Pulmonary artery endothelial cell (primary cell): ENCODE results near the gene LACTBL1. TPM values are rescaled to one million over a fixed set of nuclear protein-coding genes. Genes with fewer than 3 reads are reported as not detected.
"Not testable (repeated sequence)": the region's sequence is repeated elsewhere in the genome, so short reads cannot be mapped to it uniquely, and the experiment has no call there.

Source experiments
- DNase-seq: peaks from one replicate; pipeline ENCODE4 v3.0.0-alpha.2; 2011; ENCODE audit warnings: low read depth, low spot score
- total RNA-seq: library from RNA; depleted of rRNA; stranded (reverse); fragments of >200 nt; gene quantifications from 2 replicates; pipeline ENCODE4 v1.2.3, GENCODE V29; 2014

The LACTBL1 gene
- total RNA-seq, 1 donor from 2014 or later, result not detected

GRCh38 chr1:22976461-22977243, 4.0 kb upstream of the LACTBL1 start:
- DNase-seq, result peak; percentile 65

GRCh38 chr1:22976127-22976460, 3.4 kb upstream of the LACTBL1 start:
- no peak for DNase-seq

GRCh38 chr1:22975694-22976093, 3.0 kb upstream of the LACTBL1 start:
- no peak for DNase-seq

- no peak for DNase-seq
These were observed 858 bp downstream of the LACTBL1 start for GRCh38 chr1:22971611-22972405.

- DNase-seq, result no peak
These were observed 1.5 kb downstream of the LACTBL1 start for GRCh38 chr1:22971161-22971560.

GRCh38 chr1:22970096-22970495, 2.6 kb downstream of the LACTBL1 start:
- no peak for DNase-seq

GRCh38 chr1:22969304-22969709, 3.4 kb downstream of the LACTBL1 start:
- DNase-seq, result peak; percentile 76

GRCh38 chr1:22967833-22968232, 4.8 kb downstream of the LACTBL1 start:
- no peak for DNase-seq

GRCh38 chr1:22966309-22966708, 6.4 kb downstream of the LACTBL1 start:
- no peak for DNase-seq

- no peak for DNase-seq
These were observed 9.5 kb downstream of the LACTBL1 start for GRCh38 chr1:22963044-22963677.

GRCh38 chr1:22962558-22962957, 10.1 kb downstream of the LACTBL1 start:
- no peak for DNase-seq

GRCh38 chr1:22959545-22960360, 12.9 kb downstream of the LACTBL1 start:
- no peak for DNase-seq

- no peak for DNase-seq
These were observed 14.1 kb downstream of the LACTBL1 start for GRCh38 chr1:22958556-22958955.

GRCh38 chr1:22957066-22957465, 15.6 kb downstream of the LACTBL1 start:
- DNase-seq, result no peak

- DNase-seq, result no peak
These were observed 17.5 kb downstream of the LACTBL1 start for GRCh38 chr1:22955146-22955545.

GRCh38 chr1:22953740-22954141, 18.9 kb downstream of the LACTBL1 start:
- no peak for DNase-seq

GRCh38 chr1:22953057-22953739, 19.5 kb downstream of the LACTBL1 start:
- DNase-seq, result no peak

- DNase-seq, result no peak
These were observed 20.0 kb downstream of the LACTBL1 start for GRCh38 chr1:22952694-22953056.

- no peak for DNase-seq
These were observed 20.9 kb downstream of the LACTBL1 start for GRCh38 chr1:22951796-22952195.

- DNase-seq, result no peak
These were observed 22.8 kb downstream of the LACTBL1 start for GRCh38 chr1:22949822-22950331.

- not testable (repeated sequence) for DNase-seq
These were observed 27.5 kb downstream of the LACTBL1 start for GRCh38 chr1:22945171-22945570.
